ENCODE results near the gene NEGR1. TPM values are rescaled to one million over a fixed set of nuclear protein-coding genes. Genes with fewer than 3 reads are reported as not detected.

Gene NEGR1
- total and polyA plus RNA-seq, 7 donors = 1.3 to 10.2 (median 2.2) TPM

DNA sequence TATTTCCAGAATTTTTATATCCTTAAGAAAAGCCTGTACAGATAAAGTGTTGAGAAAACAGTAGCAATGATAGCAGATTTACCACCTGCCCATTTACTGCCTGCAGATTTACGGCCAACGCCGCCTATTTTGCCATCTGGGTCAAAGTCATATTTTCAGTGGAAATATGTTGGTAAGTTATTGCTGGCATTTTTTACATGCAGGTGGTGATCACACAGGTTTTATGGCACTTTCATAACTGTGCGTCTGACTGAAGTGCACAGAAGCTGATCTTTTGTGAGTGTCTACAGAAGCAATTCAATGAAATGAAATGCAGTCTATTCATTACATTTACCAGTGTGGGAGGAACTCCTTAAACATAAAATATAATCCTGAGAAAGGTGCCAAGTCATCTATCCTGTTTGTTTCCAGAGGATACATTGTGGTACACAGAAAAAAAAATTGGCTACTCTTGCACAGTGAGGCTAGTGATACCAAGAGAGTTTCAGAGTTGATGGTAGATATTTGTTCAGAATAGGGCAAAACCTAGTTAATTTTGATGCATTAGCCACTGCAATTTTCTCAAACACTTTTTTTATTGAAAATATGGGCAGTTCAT is 458.5 kb downstream of the NEGR1 start:
- Histone ChIP-seq H3K36me3 (ENCODE audit: insufficient read depth in 1 of 2, low read depth in 1 of 2) (no peaks in the 10 kb centered on the region), H3K27ac (no peak overlapping the region), H3K4me3 (no peak overlapping the region), H3K4me1 (no peaks in the 10 kb centered on the region), H3K27me3 (ENCODE audit: insufficient read depth in 3 of 3, low read length in 2 of 3) (no peaks in the 10 kb centered on the region), H3K9me3 (no peaks in the 10 kb centered on the region)
- no peak for DNase-seq
- intact Hi-C loops (cut with DNase I) = no loop called here
- TF ChIP-seq, protein P1, sequence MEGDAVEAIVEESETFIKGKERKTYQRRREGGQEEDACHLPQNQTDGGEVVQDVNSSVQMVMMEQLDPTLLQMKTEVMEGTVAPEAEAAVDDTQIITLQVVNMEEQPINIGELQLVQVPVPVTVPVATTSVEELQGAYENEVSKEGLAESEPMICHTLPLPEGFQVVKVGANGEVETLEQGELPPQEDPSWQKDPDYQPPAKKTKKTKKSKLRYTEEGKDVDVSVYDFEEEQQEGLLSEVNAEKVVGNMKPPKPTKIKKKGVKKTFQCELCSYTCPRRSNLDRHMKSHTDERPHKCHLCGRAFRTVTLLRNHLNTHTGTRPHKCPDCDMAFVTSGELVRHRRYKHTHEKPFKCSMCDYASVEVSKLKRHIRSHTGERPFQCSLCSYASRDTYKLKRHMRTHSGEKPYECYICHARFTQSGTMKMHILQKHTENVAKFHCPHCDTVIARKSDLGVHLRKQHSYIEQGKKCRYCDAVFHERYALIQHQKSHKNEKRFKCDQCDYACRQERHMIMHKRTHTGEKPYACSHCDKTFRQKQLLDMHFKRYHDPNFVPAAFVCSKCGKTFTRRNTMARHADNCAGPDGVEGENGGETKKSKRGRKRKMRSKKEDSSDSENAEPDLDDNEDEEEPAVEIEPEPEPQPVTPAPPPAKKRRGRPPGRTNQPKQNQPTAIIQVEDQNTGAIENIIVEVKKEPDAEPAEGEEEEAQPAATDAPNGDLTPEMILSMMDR (IDR thresholded peaks at IDR 0.05) = no peak
- 78 to 79% (median 78%) methylated on average over 4 of the region's 4 CpGs for WGBS, 3 donors
- no peak for ATAC-seq

DNA sequence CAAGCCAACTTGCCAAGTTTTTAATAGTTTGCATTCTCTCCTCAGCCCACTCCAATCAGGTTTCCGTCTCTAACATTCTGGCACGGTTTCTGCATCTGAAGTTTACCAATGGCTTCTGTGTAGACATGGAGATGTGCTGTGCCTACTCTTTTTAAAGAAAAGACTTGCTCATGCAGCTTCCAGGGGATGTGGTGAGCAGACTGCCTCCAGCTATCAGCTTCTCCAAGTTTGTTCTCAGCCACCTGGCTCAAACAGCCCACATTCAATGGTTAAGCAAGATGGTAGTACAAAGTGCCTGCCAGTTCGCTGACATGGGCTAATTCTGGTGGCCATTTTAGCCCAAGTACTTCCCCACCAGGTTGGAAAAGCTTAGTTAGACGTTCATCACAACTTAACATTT is 465.3 kb downstream of the NEGR1 start:
- 58 to 75% (median 69%) methylated on average over 4 of the region's 4 CpGs for WGBS, 3 donors

DNA sequence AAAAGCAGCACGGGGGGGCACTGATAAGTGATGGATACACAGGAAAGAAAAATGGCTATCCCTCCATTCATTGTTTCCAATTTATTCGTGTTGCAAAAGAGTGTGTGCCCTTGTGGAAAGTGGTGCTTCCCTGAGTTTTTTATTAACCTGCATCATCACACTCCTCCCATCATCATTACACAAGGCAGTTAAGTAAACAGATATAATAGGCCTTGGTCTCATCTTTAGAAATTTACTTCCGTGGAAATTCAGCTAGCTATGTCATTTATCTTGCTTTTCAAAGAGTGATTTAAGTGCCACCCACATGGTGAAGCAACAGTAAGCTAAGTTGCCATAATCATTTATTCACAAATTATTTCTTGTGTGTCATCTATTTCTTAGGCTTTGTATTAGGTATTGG is 473.3 kb downstream of the NEGR1 start:
- DNase-seq (no peak), ATAC-seq (no peak)
- Histone ChIP-seq H3K9me3 (no peaks in the 10 kb centered on the region), H3K27ac (no peak overlapping the region), H3K36me3 (ENCODE audit: insufficient read depth in 1 of 2, low read depth in 1 of 2) (no peaks in the 10 kb centered on the region), H3K4me1 (no peaks in the 10 kb centered on the region), H3K27me3 (ENCODE audit: insufficient read depth in 3 of 3, low read length in 2 of 3) (no peaks in the 10 kb centered on the region), H3K4me3 (no peak overlapping the region)
- 69 to 80% (median 71%) methylated on average over 3 of the region's 3 CpGs for WGBS, 3 donors
- intact Hi-C loops (cut with DNase I) = no loop called here
- TF ChIP-seq, protein P1 (IDR thresholded peaks at IDR 0.05) = no peak

More for the DNA sequence above, 465.3 kb downstream of the NEGR1 start:
- DNase-seq (no peak), ATAC-seq (no peak)
- intact Hi-C loops (cut with DNase I) = no loop called here
- Histone ChIP-seq H3K4me3 (no peak overlapping the region), H3K27ac (no peak overlapping the region), H3K4me1 (no peaks in the 10 kb centered on the region), H3K27me3 (ENCODE audit: insufficient read depth in 3 of 3, low read length in 2 of 3) (no peaks in the 10 kb centered on the region), H3K9me3 (no peaks in the 10 kb centered on the region), H3K36me3 (ENCODE audit: insufficient read depth in 1 of 2, low read depth in 1 of 2) (no peaks in the 10 kb centered on the region)
- TF ChIP-seq, protein P1 (IDR thresholded peaks at IDR 0.05) = no peak

DNA sequence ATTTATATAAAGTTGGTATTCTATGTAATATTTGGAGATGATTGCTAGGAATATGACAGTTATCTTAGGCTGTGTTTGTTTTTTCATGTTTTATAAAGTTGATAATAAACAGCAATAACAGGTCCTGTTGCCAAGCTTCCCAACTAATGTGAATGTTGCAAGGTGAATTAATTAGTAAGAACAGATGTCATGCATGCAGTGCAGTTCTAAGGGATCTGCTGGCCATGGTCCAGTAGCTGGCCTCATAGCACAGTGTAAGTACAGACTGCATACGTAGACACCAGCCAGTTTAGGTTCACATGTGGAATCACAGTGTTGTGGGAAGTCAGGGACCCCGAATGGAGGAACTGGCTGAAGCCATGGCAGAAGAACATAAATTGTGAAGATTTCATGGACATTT is 478.2 kb downstream of the NEGR1 start:
- intact Hi-C loops (cut with DNase I) = no loop called here
- ATAC-seq (no peak), DNase-seq (no peak)
- H3K36me3 ChIP-seq (ENCODE audit: insufficient read depth in 1 of 2, low read depth in 1 of 2) = no peaks in the 10 kb centered on the region
- TF ChIP-seq, protein P1 (IDR thresholded peaks at IDR 0.05) = no peak
- no peaks in the 10 kb centered on the region for H3K4me1 ChIP-seq
- H3K4me3 ChIP-seq = no peak overlapping the region
- H3K27ac ChIP-seq = no peak overlapping the region
- H3K9me3 ChIP-seq = no peaks in the 10 kb centered on the region
- WGBS, 3 donors = 25 to 43% (median 30%) methylated on average over 2 of the region's 2 CpGs
- no peaks in the 10 kb centered on the region for H3K27me3 ChIP-seq (ENCODE audit: insufficient read depth in 3 of 3, low read length in 2 of 3)

DNA sequence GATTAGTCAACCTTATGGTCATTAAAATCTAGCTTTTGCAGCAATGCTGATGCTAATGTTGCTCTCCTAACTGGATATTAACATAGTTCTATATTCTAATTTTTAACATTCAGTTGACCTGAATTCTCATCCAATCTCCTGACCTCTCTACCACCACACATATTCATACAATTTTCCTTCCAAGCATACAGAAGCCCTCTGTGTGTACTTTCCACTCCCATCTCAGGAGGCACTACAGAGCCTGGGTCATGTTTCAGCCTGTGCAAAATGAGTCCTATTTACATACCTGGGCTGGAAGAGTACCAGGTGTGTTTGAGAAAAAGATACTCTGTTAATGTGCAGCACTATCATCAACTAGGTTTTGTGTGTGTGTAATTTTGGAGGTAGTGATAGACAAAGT is 486.3 kb downstream of the NEGR1 start:
- intact Hi-C loops (cut with DNase I) = no loop called here
- DNase-seq = no peak
- no peak overlapping the region for H3K4me3 ChIP-seq
- TF ChIP-seq, protein P1 (IDR thresholded peaks at IDR 0.05) = no peak
- no peak for ATAC-seq
- no peak overlapping the region for H3K27ac ChIP-seq
- no peaks in the 10 kb centered on the region for H3K4me1 ChIP-seq
- H3K9me3 ChIP-seq = no peaks in the 10 kb centered on the region
- no peaks in the 10 kb centered on the region for H3K36me3 ChIP-seq (ENCODE audit: insufficient read depth in 1 of 2, low read depth in 1 of 2)
- H3K27me3 ChIP-seq (ENCODE audit: insufficient read depth in 3 of 3, low read length in 2 of 3) = no peaks in the 10 kb centered on the region

All from psoas muscle (tissue), 8 donors.